GM18511 (cell line): Measurements from ENCODE around the gene SMOC2.

Source experiments
- ATAC-seq: cut with Tn5 transposase; IDR thresholded peaks from one replicate; pipeline ENCODE4 v1.9.1; 2021; ENCODE audit warnings: mild to moderate bottlenecking, moderate library complexity; ENCODE audit not compliant: unreplicated experiment

The SMOC2 gene

GRCh38 chr6:168441434-168442391, 729 bp downstream of the SMOC2 start:
- ATAC-seq, result no peak

GRCh38 chr6:168442646-168443045, 1.7 kb downstream of the SMOC2 start:
- ATAC-seq, result no peak

GRCh38 chr6:168447282-168447681, 6.3 kb downstream of the SMOC2 start:
- peak; percentile 43 for ATAC-seq

DNA sequence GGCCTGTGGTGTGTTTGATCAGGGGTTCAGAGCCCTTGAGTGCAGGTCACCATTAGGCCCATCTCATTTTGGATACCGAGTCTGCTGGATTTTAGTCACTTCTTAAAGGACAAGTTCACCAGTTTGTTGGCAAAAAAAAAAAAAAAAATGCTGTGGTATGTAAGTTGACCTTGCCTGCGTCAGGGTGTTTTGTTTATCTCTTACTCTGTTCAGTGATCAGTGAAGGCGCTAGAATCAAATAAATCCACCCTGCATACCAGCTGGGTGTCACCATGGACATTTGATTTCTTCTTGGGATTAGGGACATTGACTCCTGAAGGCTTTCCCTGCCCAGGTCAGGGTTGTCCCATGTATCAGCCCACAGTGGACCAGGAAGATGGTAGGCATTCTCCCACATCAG, 6.7 kb downstream of the SMOC2 start:
- ATAC-seq, result no peak

DNA sequence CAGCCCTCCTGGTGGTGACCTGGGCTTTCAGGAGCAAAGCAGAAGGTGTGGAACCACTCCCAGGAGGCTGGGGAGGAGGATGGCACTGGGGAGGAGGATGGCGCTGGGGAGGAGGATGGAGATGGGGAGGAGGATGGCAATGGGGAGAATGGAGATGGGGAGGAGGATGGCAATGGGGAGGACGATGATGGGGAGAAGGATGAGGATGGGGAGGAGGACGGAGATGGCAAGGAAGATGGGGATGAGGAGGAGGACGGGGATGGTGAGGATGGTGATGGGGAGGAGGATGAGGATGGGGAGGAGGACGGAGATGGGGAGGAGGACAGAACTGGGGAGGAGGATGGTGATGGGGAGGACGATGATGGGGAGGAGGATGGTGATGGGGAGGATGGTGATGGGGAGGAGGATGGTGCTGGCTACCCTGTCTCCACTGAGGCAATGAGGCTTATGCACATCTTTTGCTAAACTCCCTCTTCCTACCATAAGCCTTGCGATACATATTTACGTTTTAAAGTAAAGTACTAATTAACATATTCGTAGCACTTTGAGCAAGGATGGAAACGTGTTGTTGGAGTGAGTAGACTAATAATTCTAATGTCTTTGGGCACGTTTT, 7.4 kb downstream of the SMOC2 start:
- ATAC-seq, result no peak

- no peak for ATAC-seq
Observed at GRCh38 chr6:168450917-168451316, 9.9 kb downstream of the SMOC2 start.

GRCh38 chr6:168451805-168452517, 11.0 kb downstream of the SMOC2 start:
- no peak for ATAC-seq

DNA sequence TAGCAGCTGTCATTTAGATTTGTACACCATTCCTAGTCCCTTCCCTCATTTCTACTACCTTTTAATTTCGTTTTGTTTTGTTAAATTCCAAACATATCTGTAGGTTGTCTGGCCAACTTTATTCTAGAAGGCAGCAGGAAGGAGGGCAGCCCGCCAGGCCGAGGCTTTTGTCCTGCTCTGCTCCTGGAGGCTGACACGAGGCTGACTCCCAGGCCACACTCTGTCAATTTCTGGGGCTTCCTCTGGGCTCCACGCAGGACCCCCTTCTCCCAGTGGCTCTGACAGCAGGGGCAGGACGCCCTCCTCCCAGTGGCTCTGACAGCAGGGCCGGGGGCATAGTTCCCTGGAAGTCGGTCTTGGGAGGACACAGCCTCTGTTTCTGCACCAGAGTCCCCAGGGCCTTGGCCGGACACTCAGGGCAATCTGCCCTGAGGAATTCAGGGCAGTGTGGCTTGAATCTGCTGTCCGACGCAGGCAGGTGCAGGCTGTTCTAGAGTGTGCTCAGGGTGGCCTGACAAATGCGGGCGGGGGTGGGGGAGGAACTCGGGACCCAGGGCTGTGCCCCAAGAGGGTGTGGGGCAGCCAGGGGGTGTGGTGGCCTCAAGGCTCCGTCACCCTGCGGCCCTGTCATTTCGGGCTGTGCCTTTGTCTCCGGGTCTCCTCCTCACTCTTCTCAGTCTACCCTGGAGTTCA, 11.8 kb downstream of the SMOC2 start:
- no peak for ATAC-seq

DNA sequence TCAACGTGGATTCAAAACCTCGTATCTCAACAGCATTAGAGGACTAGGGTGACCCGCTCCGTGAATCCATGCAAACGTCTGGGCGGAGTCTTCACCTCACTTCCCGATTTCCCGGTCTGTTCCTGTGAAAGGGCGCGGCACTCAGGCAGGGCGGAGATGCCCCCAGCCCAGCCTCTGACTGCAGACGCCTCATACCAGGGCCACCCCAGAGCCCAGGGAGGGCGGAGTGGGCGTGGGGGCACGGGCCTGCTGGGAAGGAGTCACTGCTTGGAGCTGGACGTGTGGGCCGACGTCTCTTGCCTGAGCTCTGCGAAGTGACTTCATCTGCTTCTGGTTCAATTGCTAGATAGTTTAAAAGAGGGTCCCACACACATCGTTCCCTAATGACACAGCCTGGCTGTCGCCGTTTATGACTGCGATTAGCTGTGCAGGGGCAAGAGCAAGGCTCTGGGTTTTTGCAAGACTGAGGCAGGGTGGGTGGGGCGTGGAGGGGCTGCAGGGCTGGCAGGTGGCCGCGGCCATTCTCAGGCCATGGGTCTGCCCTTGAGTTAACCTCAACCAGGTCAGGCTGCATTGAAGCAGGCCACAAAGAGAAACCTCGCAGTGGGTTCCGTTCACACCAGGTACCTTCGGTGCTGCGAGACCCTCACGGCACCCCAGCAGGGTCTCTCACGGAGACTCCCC, 15.0 kb downstream of the SMOC2 start:
- ATAC-seq, result no peak

DNA sequence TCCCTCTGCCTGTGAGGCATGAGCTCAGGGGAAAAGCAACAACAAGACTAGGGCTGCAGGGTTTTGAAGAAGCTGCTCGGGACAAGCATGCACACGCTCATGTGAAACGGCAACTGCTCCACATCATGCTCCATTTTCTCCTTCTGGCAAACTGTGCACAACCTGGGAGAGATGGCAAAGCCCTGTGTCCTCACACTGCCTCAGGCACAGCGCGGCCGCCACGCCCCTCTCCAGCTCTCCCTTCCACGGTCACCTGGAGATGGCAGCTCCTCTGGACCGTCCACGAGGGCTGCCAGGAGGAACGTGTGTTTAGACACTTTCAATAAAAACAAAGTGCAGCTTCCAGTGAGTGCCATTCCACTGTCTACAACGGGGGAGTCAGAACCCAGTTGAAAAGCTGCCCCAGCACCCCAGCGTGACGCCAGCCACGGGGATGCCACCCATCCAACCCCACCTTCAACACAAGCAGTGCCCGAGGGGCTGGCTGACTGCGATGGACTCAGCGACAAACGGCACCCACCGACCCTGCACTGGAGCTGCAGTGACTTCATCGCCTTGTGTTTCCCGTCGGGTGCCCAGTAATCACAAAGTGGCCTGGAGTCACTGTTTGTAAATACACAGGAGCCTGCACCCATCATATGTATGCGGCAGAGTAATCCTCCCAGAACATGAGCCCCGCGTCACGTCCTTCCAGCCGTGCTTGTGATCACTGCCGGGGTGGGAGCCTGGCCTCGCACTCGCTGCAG, 16.1 kb downstream of the SMOC2 start:
- ATAC-seq, result no peak

GRCh38 chr6:168457653-168457934, 16.6 kb downstream of the SMOC2 start:
- ATAC-seq, result no peak

DNA sequence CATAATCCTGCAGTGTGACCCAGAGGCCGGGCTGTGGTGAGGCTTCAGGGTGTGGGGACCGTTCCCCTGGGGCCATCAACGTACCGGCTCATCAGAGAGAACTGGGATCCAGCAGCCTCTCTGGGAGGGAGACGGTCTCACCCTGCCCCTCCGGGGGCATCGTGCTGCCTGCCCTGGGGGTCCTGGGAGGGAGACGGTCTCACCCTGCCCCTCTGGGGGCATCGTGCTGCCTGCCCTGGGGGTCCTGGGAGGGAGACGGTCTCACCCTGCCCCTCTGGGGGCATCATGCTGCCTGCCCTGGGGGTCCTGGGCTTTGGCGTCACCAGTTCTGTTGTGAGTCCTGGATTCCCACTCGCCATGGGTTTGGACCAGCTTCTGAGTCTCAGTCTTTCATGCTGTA, 17.1 kb downstream of the SMOC2 start:
- ATAC-seq, result no peak

DNA sequence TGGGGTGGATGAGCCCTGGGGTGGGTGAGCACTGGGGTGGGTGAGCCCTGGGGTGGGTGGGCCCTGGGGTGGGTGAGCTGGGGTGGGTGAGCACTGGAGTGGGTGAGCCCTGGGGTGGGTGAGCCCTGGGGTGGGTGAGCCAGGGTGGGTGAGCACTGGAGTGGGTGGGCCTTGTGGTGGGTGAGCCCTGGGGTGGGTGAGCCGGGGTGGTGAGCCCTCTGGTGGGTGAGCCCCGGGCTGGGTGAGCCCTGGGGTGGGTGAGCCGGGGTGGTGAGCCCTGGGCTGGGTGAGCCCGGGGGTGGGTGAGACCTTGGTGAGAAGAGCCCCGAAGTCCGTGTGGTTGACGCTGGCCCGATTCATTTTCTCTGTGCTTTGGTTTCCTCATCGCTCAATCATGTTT, 18.6 kb downstream of the SMOC2 start:
- ATAC-seq, result no peak

GRCh38 chr6:168462289-168462853, 21.4 kb downstream of the SMOC2 start:
- no peak for ATAC-seq

- ATAC-seq, result no peak
Observed at GRCh38 chr6:168464546-168464945, 23.6 kb downstream of the SMOC2 start.

- ATAC-seq, result no peak
Observed at GRCh38 chr6:168468045-168468444, 27.1 kb downstream of the SMOC2 start.

DNA sequence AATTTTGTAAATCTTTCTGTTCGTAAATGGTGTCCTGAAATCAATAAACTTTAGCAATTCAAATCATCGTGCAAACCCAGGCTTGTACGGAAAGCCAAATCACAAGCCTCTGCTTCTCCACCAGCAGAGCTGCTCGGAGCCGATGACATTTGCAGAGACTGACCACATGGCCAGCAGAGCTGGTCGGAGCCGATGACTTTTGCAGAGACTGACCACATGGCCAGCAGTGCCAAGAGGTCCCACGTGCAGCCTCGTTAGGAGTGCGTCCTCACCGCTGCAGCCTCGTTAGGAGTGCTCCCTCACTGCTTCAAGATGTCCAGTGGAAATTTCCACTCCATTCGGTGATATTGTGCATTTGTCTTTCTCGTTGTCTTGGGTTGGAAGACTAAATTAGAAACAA, 28.5 kb downstream of the SMOC2 start:
- no peak for ATAC-seq

DNA sequence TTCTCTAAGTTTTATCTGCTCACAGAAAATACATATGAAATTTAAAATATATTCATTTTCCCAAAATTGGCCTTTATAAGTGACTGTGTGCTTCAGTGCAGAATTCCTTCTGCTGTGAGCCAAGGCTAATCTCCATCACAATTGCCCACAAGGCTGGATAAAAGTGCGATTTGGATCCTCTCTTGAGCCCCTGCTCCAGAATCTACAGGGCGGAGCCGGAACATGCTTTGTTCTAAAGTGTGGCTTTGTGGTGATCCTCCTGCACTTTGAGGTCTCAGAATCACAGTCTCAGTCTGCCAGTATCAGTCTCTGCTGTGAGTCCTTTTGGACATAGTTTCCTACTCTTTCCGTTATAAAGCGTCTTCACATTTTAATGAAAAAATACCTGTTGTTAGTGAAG, 28.9 kb downstream of the SMOC2 start:
- ATAC-seq, result no peak

GRCh38 chr6:168472363-168472762, 31.4 kb downstream of the SMOC2 start:
- no peak for ATAC-seq

DNA sequence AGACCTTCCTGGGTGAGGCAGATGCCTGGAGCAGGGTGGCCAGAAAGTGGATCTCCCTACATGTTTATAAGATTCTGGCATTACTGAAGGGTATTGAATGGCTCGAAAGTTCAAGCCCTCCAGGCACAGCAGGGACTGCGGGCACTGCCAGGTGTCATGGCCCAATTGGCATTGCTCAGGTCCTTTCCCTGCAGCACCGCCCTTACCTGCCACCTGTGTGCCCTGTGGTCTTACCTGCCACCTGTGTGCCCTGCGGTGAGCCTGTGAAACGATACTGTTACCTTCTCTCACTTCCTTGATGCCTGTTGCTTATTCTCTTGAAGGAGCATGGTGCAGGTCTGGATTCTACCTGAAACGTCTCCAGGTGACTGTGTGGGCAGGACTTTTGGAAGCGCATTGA, 32.2 kb downstream of the SMOC2 start:
- ATAC-seq, result no peak
